ENCODE data around the gene SLC9A5.

- TF ChIP-seq ELF4 (IDR thresholded peaks at IDR 0.05) = no peak
- TF ChIP-seq SUZ12 (IDR thresholded peaks at IDR 0.05) = no peak
- no peak for TF ChIP-seq FOXM1 (IDR thresholded peaks at IDR 0.05; ENCODE audit: borderline replicate concordance)
These were observed 35.2 kb downstream of the SLC9A5 start for GRCh38 chr16:67283826-67284555.

Measured in HEK293T (cell line).